Measurements from ENCODE around the gene SRSF8.

DNA sequence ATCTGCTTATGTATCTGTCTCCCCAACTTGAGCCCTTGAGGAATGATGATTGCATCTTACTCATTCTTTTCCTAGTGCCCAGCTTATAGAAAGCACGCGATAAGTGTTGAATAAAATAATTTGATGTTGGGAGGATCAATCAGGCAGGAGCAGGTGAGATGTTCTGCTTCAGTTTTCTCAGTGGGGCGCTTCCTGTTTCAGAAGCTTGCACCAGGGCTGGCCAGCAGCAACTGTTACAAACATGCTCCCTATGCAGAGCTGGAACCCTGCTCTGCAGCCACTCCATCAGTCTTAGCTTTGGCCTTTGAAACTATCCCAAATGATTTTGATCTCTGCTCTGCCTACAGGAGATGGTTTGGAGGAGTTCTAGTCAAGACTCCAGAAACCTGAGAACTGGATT is 26.8 kb downstream of the SRSF8 start:
- no peak for TF ChIP-seq PHF8 (IDR thresholded peaks at IDR 0.05; ENCODE audit: borderline replicate concordance, low read length)
- TF ChIP-seq CREB5 (CRISPR knock-in tag; IDR thresholded peaks at IDR 0.05): no peak
- TF ChIP-seq IRF2 (CRISPR knock-in tag; IDR thresholded peaks at IDR 0.05): no peak
- no peak for TF ChIP-seq EP300 (IDR thresholded peaks at IDR 0.05; ENCODE audit: low read length)
- no peak for TF ChIP-seq MCM3 (IDR thresholded peaks at IDR 0.05)
- TF ChIP-seq GABPB1 (CRISPR knock-in tag; IDR thresholded peaks at IDR 0.05): no peak
- no peak for TF ChIP-seq POLR2A (conservative IDR thresholded peaks at IDR 0.05)
- no peak for TF ChIP-seq SAFB (IDR thresholded peaks at IDR 0.05; ENCODE audit: borderline replicate concordance, low read depth, low read length)
- TF ChIP-seq MAX (CRISPR knock-in tag; IDR thresholded peaks at IDR 0.05): no peak
- no peak for TF ChIP-seq POLR2AphosphoS5 (IDR thresholded peaks at IDR 0.05; ENCODE audit: control insufficient read depth, insufficient read depth, low read depth, low read length)
- no peak for TF ChIP-seq TAF1 (IDR thresholded peaks at IDR 0.05; ENCODE audit: control insufficient read depth, extremely low read depth, insufficient read depth, low read length, severe bottlenecking)
- TF ChIP-seq TCF7L2 (IDR thresholded peaks at IDR 0.05; ENCODE audit: low read depth, low read length): no peak
- TF ChIP-seq, protein P1, sequence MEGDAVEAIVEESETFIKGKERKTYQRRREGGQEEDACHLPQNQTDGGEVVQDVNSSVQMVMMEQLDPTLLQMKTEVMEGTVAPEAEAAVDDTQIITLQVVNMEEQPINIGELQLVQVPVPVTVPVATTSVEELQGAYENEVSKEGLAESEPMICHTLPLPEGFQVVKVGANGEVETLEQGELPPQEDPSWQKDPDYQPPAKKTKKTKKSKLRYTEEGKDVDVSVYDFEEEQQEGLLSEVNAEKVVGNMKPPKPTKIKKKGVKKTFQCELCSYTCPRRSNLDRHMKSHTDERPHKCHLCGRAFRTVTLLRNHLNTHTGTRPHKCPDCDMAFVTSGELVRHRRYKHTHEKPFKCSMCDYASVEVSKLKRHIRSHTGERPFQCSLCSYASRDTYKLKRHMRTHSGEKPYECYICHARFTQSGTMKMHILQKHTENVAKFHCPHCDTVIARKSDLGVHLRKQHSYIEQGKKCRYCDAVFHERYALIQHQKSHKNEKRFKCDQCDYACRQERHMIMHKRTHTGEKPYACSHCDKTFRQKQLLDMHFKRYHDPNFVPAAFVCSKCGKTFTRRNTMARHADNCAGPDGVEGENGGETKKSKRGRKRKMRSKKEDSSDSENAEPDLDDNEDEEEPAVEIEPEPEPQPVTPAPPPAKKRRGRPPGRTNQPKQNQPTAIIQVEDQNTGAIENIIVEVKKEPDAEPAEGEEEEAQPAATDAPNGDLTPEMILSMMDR (IDR thresholded peaks at IDR 0.05 in 2 of 3, conservative IDR thresholded peaks at IDR 0.05 in 1 of 3; ENCODE audit: insufficient read depth in 2 of 3, low read depth in 1 of 3, low read length in 3 of 3): no peak
- no peak for TF ChIP-seq ZNF12 (CRISPR knock-in tag; IDR thresholded peaks at IDR 0.05)
